Progenitor cell of endocrine pancreas (in vitro differentiated cells): Measurements from ENCODE around the gene TMA7B. TPM values are rescaled to one million over a fixed set of nuclear protein-coding genes. Genes with fewer than 3 reads are reported as not detected.

Source experiments
- DNase-seq: peaks from one replicate; pipeline ENCODE4 v3.0.0; 2021; ENCODE audit warnings: low spot score; ENCODE audit not compliant: unreplicated experiment
- H3K27ac Mint-ChIP-seq: 2 replicates; pipeline ENCODE4 v1.8.0; 2021; ENCODE audit warnings: mild to moderate bottlenecking, moderate library complexity, mixed read lengths
- H3K27me3 Mint-ChIP-seq: 2 replicates; pipeline ENCODE4 v1.8.0; 2021; ENCODE audit warnings: mixed read lengths
- H3K36me3 Mint-ChIP-seq: 2 replicates; pipeline ENCODE4 v1.8.0; 2022; ENCODE audit warnings: mixed read lengths; ENCODE audit not compliant: insufficient read depth
- H3K4me1 Mint-ChIP-seq: 2 replicates; pipeline ENCODE4 v1.8.0; 2021; ENCODE audit warnings: low read depth, mixed read lengths
- H3K4me3 Mint-ChIP-seq: 2 replicates; pipeline ENCODE4 v1.8.0; 2021; ENCODE audit warnings: low read depth, mild to moderate bottlenecking, moderate library complexity, mixed read lengths
- H3K9me3 Mint-ChIP-seq: 2 replicates; pipeline ENCODE4 v1.8.0; 2021; ENCODE audit warnings: low read depth, mixed read lengths
- total RNA-seq: library from RNA; stranded (reverse); gene quantifications from 2 replicates; pipeline ENCODE4 v1.2.1, GENCODE V29; 2021
- TF ChIP-seq, protein P1 (sequence below): fragments of 200-600 bp; sonication (generic); IDR thresholded peaks from one replicate; pipeline ENCODE4 v1.5.0; 2021; ENCODE audit warnings: antibody characterized with exemption, mild to moderate bottlenecking; ENCODE audit not compliant: unreplicated experiment

TMA7B gene
- total RNA-seq, 1 donor from 2014 or later, result not detected

DNA sequence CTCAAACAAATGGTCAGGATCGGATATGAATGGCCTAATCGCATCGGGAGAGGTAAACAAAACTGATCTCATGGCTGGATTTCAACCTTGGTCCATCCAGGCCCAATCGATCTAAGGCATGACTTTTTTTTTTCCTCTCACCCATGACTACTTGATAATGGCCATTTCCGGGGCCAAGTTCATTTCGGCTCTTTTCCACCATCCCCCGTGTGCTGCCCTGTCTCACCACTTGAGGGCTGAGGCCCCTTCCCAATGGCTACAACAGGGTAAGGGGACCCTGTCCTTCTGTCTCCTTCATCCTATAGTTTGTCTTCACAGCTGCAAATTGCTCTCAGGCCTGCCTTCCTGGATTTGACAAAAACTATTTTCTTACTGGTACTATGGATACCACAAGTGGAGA lies 32.7 kb upstream of the TMA7B start:
- no peak overlapping the region for H3K4me3 Mint-ChIP-seq
- no peaks in the 10 kb centered on the region for H3K36me3 Mint-ChIP-seq
- TF ChIP-seq, protein P1, sequence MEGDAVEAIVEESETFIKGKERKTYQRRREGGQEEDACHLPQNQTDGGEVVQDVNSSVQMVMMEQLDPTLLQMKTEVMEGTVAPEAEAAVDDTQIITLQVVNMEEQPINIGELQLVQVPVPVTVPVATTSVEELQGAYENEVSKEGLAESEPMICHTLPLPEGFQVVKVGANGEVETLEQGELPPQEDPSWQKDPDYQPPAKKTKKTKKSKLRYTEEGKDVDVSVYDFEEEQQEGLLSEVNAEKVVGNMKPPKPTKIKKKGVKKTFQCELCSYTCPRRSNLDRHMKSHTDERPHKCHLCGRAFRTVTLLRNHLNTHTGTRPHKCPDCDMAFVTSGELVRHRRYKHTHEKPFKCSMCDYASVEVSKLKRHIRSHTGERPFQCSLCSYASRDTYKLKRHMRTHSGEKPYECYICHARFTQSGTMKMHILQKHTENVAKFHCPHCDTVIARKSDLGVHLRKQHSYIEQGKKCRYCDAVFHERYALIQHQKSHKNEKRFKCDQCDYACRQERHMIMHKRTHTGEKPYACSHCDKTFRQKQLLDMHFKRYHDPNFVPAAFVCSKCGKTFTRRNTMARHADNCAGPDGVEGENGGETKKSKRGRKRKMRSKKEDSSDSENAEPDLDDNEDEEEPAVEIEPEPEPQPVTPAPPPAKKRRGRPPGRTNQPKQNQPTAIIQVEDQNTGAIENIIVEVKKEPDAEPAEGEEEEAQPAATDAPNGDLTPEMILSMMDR, result peak; percentile 52
- DNase-seq, result no peak
- H3K4me1 Mint-ChIP-seq, result peaks cover 7% of the 10 kb centered on the region
- no peaks in the 10 kb centered on the region for H3K9me3 Mint-ChIP-seq
- H3K27ac Mint-ChIP-seq, result no peak overlapping the region
- no peaks in the 10 kb centered on the region for H3K27me3 Mint-ChIP-seq

DNA sequence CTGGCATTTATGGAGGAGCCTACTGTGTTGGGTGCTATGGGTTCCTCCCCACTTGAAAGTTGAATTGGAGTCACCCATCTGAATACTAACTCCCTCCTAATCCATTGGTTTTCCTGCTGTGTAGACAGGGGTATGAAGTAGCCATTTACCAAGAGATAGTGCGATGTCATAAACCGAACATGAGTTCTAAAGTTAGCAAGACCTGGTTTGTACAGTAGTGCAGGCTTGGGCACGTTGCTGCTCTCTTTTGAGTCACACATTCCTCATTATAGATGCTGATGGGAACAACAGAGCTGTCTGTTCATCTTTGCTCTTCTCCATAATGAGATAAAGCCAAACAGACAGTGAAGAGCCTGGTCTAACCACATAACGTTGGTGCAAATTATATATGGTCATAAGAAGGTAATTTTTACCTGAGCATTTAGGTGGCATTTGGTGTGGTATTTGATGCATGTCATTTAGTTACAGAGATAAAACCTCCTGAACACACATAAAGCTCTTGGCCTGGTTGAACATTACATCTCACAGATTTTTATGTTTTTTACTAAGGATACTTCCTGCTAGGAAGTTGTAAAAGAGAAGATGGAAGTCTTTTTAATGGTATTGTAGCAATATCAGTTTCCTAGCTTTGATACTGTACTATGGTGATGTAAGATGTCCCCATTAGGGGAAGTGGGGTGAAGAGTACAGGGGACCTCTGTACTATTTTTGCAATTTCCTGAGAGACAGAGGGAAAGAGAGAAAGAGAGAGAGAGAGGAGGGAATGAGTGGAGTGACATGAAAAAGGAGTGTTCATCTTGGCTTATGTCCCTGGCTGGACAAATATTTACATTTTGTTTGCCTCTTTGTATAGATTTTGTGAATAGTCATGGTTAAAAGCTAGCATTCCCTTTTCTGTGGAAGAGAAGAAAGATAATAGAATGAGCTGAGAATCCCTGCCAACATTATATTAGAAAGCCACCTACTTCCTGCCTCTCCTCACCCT lies 31.4 kb upstream of the TMA7B start:
- TF ChIP-seq, protein P1, result no peak
- H3K27ac Mint-ChIP-seq, result no peak overlapping the region
- H3K4me3 Mint-ChIP-seq, result no peak overlapping the region
- H3K36me3 Mint-ChIP-seq, result no peaks in the 10 kb centered on the region
- DNase-seq, result no peak
- H3K4me1 Mint-ChIP-seq, result peaks cover 7% of the 10 kb centered on the region
- peaks cover 7% of the 10 kb centered on the region for H3K27me3 Mint-ChIP-seq
- no peaks in the 10 kb centered on the region for H3K9me3 Mint-ChIP-seq

DNA sequence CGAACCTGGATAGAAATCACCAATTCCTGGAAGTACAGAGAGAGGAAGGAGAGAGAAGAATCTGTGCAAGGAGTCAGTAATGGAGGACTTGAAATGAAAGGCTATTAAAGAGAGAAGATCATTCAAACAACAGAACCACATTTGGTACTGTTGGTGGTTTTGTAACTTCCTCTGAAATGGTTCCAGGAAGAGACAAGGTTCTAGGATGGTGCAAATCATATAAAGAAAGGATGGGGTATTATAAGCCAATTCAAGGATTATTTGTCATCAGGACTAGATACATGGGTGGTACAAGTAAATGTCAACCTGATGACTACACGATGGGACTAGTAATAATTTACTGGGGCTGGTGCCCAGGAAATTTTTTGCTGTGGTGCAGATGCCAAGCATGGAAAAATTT lies 28.9 kb upstream of the TMA7B start:
- Mint-ChIP-seq H3K4me1 (peaks cover 14% of the 10 kb centered on the region), H3K4me3 (no peak overlapping the region), H3K27ac (no peak overlapping the region), H3K36me3 (no peaks in the 10 kb centered on the region), H3K27me3 (peaks cover 17% of the 10 kb centered on the region), H3K9me3 (no peaks in the 10 kb centered on the region)
- TF ChIP-seq, protein P1, result no peak
- DNase-seq, result no peak

DNA sequence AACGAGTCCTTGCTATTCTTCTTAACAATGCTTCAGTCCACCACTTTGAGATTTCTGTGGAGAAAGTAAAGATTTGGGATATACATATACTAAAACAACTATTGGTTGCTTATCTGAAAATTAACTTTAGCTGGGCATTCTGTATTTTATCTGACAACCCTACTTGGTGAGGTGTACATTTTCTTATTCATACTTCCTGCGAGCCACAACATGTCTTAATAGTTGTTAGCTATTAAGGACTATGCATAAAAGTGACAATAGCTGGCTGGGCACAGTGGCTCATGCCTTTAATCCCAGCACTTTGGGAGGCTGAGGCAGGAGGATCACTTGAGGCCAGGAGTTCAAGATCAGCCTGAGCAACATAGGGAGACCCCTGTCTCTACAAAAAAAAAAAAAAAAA lies 28.0 kb upstream of the TMA7B start:
- no peak overlapping the region for H3K27ac Mint-ChIP-seq

DNA sequence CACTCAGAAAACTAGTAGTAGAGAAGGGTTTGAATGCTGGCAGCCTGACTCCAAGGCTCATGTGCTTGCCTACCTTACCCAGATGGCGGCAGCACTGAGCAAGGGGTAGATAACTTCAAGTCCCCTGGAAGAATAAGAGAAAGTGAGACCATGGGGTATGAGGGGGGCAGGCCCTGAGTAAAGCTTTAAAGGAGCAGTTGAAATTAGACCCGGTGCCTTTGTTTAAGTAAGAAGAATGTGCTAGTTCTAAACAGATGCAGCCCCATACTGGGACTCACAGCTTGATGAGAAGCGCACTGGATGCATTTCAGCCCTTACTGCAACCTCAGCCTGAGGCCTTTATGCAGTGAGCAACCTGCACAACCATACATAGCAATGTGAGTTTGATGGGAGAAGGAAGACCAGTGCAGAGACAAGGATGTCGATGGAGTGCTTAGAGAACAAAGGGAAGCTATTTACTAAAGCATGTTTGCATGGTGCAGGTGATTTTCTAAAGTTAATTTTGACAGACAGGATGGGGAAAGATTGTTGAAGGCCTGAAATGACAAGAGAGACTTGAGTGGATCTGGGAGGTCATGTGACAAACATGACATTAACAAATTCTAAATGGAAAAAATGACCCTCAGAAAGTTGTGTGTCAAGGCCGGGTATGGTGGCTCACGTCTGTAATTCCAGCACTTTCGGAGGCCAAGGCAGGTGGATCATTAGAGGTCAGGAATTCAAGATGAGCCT lies 27.1 kb upstream of the TMA7B start:
- H3K36me3 Mint-ChIP-seq, result no peaks in the 10 kb centered on the region
- H3K4me1 Mint-ChIP-seq, result peaks cover 8% of the 10 kb centered on the region
- no peaks in the 10 kb centered on the region for H3K9me3 Mint-ChIP-seq
- DNase-seq, result no peak
- no peak overlapping the region for H3K27ac Mint-ChIP-seq
- TF ChIP-seq, protein P1, result peak; percentile 57
- no peak overlapping the region for H3K4me3 Mint-ChIP-seq
- peaks cover 33% of the 10 kb centered on the region for H3K27me3 Mint-ChIP-seq

More for the DNA sequence above, 28.0 kb upstream of the TMA7B start:
- DNase-seq, result no peak
- H3K36me3 Mint-ChIP-seq, result no peaks in the 10 kb centered on the region
- no peak overlapping the region for H3K4me3 Mint-ChIP-seq
- H3K9me3 Mint-ChIP-seq, result no peaks in the 10 kb centered on the region
- peaks cover 10% of the 10 kb centered on the region for H3K4me1 Mint-ChIP-seq
- peaks cover 26% of the 10 kb centered on the region for H3K27me3 Mint-ChIP-seq
- TF ChIP-seq, protein P1, result no peak
